Prostate gland (tissue), 2 donors: ENCODE results near the gene OR7A17.

Source experiments
- POLR2A ChIP-seq: fragments of 450-650 bp; IDR thresholded peaks from one replicate; pipeline ENCODE4 v1.6.1; 2016; ENCODE audit warnings: antibody characterized with exemption, mild to moderate bottlenecking
- POLR2AphosphoS5 ChIP-seq: sonication (generic); formaldehyde crosslinking; IDR thresholded peaks from one replicate; pipeline ENCODE4 v1.6.1; 2017; ENCODE audit warnings: antibody characterized with exemption
- TF ChIP-seq, protein P1 (sequence below), 4 experiments: fragments of 200-600 bp in 2 of 4; fragments of 450-650 bp in 2 of 4; sonication (generic) in 2 of 4; IDR thresholded peaks; 1 replicate in 3 of 4; 2 replicates in 1 of 4; pipeline ENCODE4 v1.5.1; 2016 to 2019; ENCODE audit warnings: antibody characterized with exemption in 4 of 4, mild to moderate bottlenecking in 2 of 4, moderate library complexity in 2 of 4

- TF ChIP-seq, protein P1, sequence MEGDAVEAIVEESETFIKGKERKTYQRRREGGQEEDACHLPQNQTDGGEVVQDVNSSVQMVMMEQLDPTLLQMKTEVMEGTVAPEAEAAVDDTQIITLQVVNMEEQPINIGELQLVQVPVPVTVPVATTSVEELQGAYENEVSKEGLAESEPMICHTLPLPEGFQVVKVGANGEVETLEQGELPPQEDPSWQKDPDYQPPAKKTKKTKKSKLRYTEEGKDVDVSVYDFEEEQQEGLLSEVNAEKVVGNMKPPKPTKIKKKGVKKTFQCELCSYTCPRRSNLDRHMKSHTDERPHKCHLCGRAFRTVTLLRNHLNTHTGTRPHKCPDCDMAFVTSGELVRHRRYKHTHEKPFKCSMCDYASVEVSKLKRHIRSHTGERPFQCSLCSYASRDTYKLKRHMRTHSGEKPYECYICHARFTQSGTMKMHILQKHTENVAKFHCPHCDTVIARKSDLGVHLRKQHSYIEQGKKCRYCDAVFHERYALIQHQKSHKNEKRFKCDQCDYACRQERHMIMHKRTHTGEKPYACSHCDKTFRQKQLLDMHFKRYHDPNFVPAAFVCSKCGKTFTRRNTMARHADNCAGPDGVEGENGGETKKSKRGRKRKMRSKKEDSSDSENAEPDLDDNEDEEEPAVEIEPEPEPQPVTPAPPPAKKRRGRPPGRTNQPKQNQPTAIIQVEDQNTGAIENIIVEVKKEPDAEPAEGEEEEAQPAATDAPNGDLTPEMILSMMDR (IDR thresholded peaks at IDR 0.05) = no peak
- TF ChIP-seq POLR2A (no peak), POLR2AphosphoS5 (no peak)
Observed at GRCh38 chr19:14830702-14831101, 55.2 kb downstream of the OR7A17 start.
